ENCODE data around the gene DGUOK. TPM values are rescaled to one million over a fixed set of nuclear protein-coding genes. Genes with fewer than 3 reads are reported as not detected.
A peak's percentile ranks its signal among the peaks of the same experiment; 100 is the strongest.

DGUOK gene
- total and polyA plus RNA-seq, 2 of the 4 experiments (the other 2 are of a cell fraction), result 66.3 to 111 TPM

DNA sequence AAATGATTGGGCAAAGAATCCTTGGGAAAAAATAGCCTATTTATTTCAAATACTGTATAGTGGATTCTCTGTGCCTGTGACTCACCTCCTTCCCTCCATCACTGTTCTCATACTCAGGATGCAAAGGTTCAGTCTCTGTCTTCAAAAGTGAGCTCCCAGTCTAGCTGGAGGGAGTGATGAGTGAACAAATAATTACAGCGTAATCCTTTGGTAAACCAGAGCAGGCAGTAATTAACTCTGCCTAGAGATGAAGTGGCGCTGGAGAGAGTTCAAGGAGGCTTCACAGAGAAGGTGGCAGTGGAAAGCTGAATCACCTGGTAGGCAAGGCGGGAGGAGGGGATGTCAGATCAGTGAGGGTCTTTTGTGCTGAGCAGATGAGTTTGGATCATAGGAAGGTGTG, 6.5 kb downstream of the DGUOK start:
- Histone ChIP-seq H4K20me1 (ENCODE audit: insufficient read depth, low read length) (peaks cover 86% of the 10 kb centered on the region), H3K4ac (ENCODE audit: low read depth, low read length) (no peak overlapping the region), H2AFZ (replicated peaks; ENCODE audit: low read length, poor library complexity) (no peak overlapping the region), H3K56ac (ENCODE audit: extremely low read depth, insufficient read depth, low read length) (no peak overlapping the region), H3K14ac (replicated peaks; ENCODE audit: low read depth, low read length) (no peak overlapping the region), H2BK15ac (ENCODE audit: low read depth, low read length) (no peak overlapping the region), H4K91ac (ENCODE audit: insufficient read depth, low read depth, low read length) (no peak overlapping the region), H2BK120ac (ENCODE audit: low read depth, low read length) (no peak overlapping the region), H4K5ac (ENCODE audit: low read depth, low read length) (no peak overlapping the region), H3K36me3 (ENCODE audit: control insufficient read depth, insufficient read depth, low read length) (peaks cover 8% of the 10 kb centered on the region), H3K79me1 (ENCODE audit: low read depth in 1 of 2, low read length in 2 of 2) (peaks cover 53 to 90% of the 10 kb centered on the region in 2 experiments), H3K4me2 (ENCODE audit: low read depth, low read length) (no peak overlapping the region), H3K4me3 (ENCODE audit: insufficient read depth, low read depth, low read length) (no peak overlapping the region), H3K4me1 (ENCODE audit: control insufficient read depth, insufficient read depth, low read length) (peaks cover 19% of the 10 kb centered on the region), H2BK20ac (ENCODE audit: low read depth, low read length) (no peak overlapping the region), H3K27ac (ENCODE audit: insufficient read depth, low read length) (no peak overlapping the region), H2BK5ac (ENCODE audit: low read depth, low read length, poor library complexity, severe bottlenecking) (no peak overlapping the region), H3K9me1 (ENCODE audit: insufficient read depth, low read length) (peaks cover 23% of the 10 kb centered on the region), H2AK5ac (ENCODE audit: low read depth, low read length) (no peak overlapping the region), H3K9me3 (ENCODE audit: control insufficient read depth, insufficient read depth, low read length) (no peaks in the 10 kb centered on the region), H3K27me3 (ENCODE audit: control insufficient read depth, insufficient read depth, low read length) (no peaks in the 10 kb centered on the region), H3K23ac (ENCODE audit: low read depth, low read length) (no peak overlapping the region), H3K9ac (ENCODE audit: low read depth, low read length) (no peak overlapping the region), H4K8ac (ENCODE audit: low read depth in 2 of 2, low read length in 2 of 2) (no peak overlapping the region), H3K18ac (ENCODE audit: low read depth, low read length) (no peak overlapping the region), H2AK9ac (replicated peaks; ENCODE audit: low read depth, low read length, poor library complexity) (peak overlapping the region; percentile 30)
- peak; percentile 27 for DNase-seq
- intact Hi-C loops (cut with micrococcal nuclease), result no loop called here
- in situ Hi-C loops (cut with MboI; ENCODE audit: low sequenced_read_pairs), result no loop called here
- dilution Hi-C loops (cut with HindIII; ENCODE audit: low sequenced_read_pairs, unreplicated experiment), result no loop called here
- ATAC-seq (ENCODE audit: low read depth), result no peak; the same call in 1 of the 2 replicates
- CTCF ChIA-PET, result no interaction called here
- BruUV-seq (replicated peaks), result no TSS peak
- WGBS, 2 experiments (ENCODE audit: extremely low coverage in 2 of 2, insufficient read length in 1 of 2), result 95% methylated on average over 3 of the region's 3 CpGs; no CpG with 5 or more reads in 1 of the 2 experiments
- no peak for TF ChIP-seq RAD21 (IDR thresholded peaks at IDR 0.05; ENCODE audit: low read length)
- TF ChIP-seq MAZ (IDR thresholded peaks at IDR 0.05; ENCODE audit: borderline replicate concordance, low read depth, low read length), result no peak
- TF ChIP-seq, protein P1, sequence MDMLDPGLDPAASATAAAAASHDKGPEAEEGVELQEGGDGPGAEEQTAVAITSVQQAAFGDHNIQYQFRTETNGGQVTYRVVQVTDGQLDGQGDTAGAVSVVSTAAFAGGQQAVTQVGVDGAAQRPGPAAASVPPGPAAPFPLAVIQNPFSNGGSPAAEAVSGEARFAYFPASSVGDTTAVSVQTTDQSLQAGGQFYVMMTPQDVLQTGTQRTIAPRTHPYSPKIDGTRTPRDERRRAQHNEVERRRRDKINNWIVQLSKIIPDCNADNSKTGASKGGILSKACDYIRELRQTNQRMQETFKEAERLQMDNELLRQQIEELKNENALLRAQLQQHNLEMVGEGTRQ (IDR thresholded peaks at IDR 0.05; ENCODE audit: low read depth, low read length), result no peak
- TF ChIP-seq, protein P2, sequence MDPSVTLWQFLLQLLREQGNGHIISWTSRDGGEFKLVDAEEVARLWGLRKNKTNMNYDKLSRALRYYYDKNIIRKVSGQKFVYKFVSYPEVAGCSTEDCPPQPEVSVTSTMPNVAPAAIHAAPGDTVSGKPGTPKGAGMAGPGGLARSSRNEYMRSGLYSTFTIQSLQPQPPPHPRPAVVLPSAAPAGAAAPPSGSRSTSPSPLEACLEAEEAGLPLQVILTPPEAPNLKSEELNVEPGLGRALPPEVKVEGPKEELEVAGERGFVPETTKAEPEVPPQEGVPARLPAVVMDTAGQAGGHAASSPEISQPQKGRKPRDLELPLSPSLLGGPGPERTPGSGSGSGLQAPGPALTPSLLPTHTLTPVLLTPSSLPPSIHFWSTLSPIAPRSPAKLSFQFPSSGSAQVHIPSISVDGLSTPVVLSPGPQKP (IDR thresholded peaks at IDR 0.05; ENCODE audit: borderline replicate concordance, low read depth, low read length), result no peak
- POLR2A ChIA-PET (ENCODE audit: unreplicated experiment), result no interaction called here

Data from IMR-90 (cell line).